GM23338 (cell line): ENCODE data around the gene URAD. TPM values are rescaled to one million over a fixed set of nuclear protein-coding genes. Genes with fewer than 3 reads are reported as not detected.

Experiments
- ATAC-seq: fragments of 200-7000 bp; cut with Tn5 transposase; 3 replicates; pipeline ENCODE4 v1.9.1; 2020
- DNase-seq: peaks from one replicate; pipeline ENCODE4 v3.0.0-alpha.2; 2015; ENCODE audit warnings: low spot score
- H2AFZ ChIP-seq: fragments of 200-600 bp; sonication (generic); 2 replicates; pipeline ENCODE4 v1.8.0; 2016; ENCODE audit warnings: antibody characterized with exemption, mild to moderate bottlenecking, moderate library complexity
- H3F3A ChIP-seq: fragments of 200-600 bp; sonication (generic); replicated peaks from 2 replicates; pipeline ENCODE4 v1.8.0; 2017; ENCODE audit warnings: antibody characterized with exemption, mixed run types, low read depth
- H3K27ac ChIP-seq: fragments of 200-600 bp; sonication (generic); 2 replicates; pipeline ENCODE4 v1.6.1; 2016; ENCODE audit warnings: low read depth
- H3K27me3 ChIP-seq: fragments of 200-600 bp; sonication (generic); 2 replicates; pipeline ENCODE4 v1.8.0; 2016; ENCODE audit warnings: mild to moderate bottlenecking, mixed run types, moderate library complexity; ENCODE audit not compliant: insufficient read depth
- H3K36me3 ChIP-seq: fragments of 200-600 bp; sonication (generic); 2 replicates; pipeline ENCODE4 v1.8.0; 2016; ENCODE audit warnings: mild to moderate bottlenecking; ENCODE audit not compliant: insufficient read depth
- H3K4me1 ChIP-seq: fragments of 200-600 bp; sonication (generic); 2 replicates; pipeline ENCODE4 v1.8.0; 2016; ENCODE audit warnings: mild to moderate bottlenecking, moderate library complexity; ENCODE audit not compliant: insufficient read depth
- H3K4me2 ChIP-seq: fragments of 200-600 bp; sonication (generic); 2 replicates; pipeline ENCODE4 v1.7.1; 2017; ENCODE audit warnings: mixed run types
- H3K4me3 ChIP-seq: fragments of 200-600 bp; sonication (generic); 2 replicates; pipeline ENCODE4 v1.6.1; 2016; ENCODE audit warnings: mixed run types
- H3K79me2 ChIP-seq: fragments of 200-600 bp; sonication (generic); replicated peaks from 2 replicates; pipeline ENCODE4 v1.8.0; 2017; ENCODE audit warnings: mild to moderate bottlenecking; ENCODE audit not compliant: insufficient read depth
- H3K9me2 ChIP-seq: fragments of 200-600 bp; sonication (generic); 2 replicates; pipeline ENCODE4 v1.8.0; 2017; ENCODE audit not compliant: insufficient read depth
- H4K20me1 ChIP-seq: fragments of 200-600 bp; sonication (generic); replicated peaks from 2 replicates; pipeline ENCODE4 v1.8.0; 2017; ENCODE audit warnings: mild to moderate bottlenecking; ENCODE audit not compliant: insufficient read depth
- H3K27ac Mint-ChIP-seq: 2 replicates; pipeline ENCODE4 v1.8.0; 2020; ENCODE audit warnings: inconsistent platforms, mild to moderate bottlenecking, moderate library complexity, mixed read lengths
- H3K27me3 Mint-ChIP-seq: 3 replicates; pipeline ENCODE4 v1.8.0; 2022; ENCODE audit warnings: low read depth, mild to moderate bottlenecking, moderate library complexity, mixed read lengths, inconsistent platforms; ENCODE audit not compliant: insufficient read depth, poor library complexity
- H3K36me3 Mint-ChIP-seq: 3 replicates; pipeline ENCODE4 v1.8.0; 2021; ENCODE audit warnings: low read depth, mild to moderate bottlenecking, inconsistent platforms, moderate library complexity, mixed read lengths
- H3K4me1 Mint-ChIP-seq: 3 replicates; pipeline ENCODE4 v1.8.0; 2020; ENCODE audit warnings: mild to moderate bottlenecking, inconsistent platforms, mixed read lengths
- H3K4me3 Mint-ChIP-seq: 3 replicates; pipeline ENCODE4 v1.8.0; 2021; ENCODE audit warnings: moderate library complexity, mild to moderate bottlenecking, inconsistent platforms, mixed read lengths
- H3K9me3 Mint-ChIP-seq: 3 replicates; pipeline ENCODE4 v1.8.0; 2020; ENCODE audit warnings: moderate library complexity, mild to moderate bottlenecking, inconsistent platforms, mixed read lengths
- CREB1 ChIP-seq: fragments of 250-450 bp; sonication (Bioruptor Pico); IDR thresholded peaks from 2 replicates; pipeline ENCODE4 v1.5.0; 2020; ENCODE audit warnings: low read depth, mild to moderate bottlenecking, moderate library complexity
- EZH2 ChIP-seq: fragments of 200-600 bp; sonication (generic); IDR thresholded peaks from one replicate; pipeline ENCODE4 v1.8.0; 2017; ENCODE audit warnings: antibody characterized with exemption, mild to moderate bottlenecking, low read depth; ENCODE audit not compliant: unreplicated experiment
- EZH2phosphoT487 ChIP-seq: fragments of 200-600 bp; sonication (generic); IDR thresholded peaks from one replicate; pipeline ENCODE4 v1.8.1; 2018; ENCODE audit warnings: antibody characterized with exemption; ENCODE audit not compliant: unreplicated experiment
- JUNB ChIP-seq: IDR thresholded peaks from one replicate; pipeline ENCODE4 v1.6.1; 2016; ENCODE audit warnings: antibody characterized with exemption; ENCODE audit not compliant: unreplicated experiment
- NANOG ChIP-seq: IDR thresholded peaks from 2 replicates; pipeline ENCODE4 v1.6.1; 2016; ENCODE audit warnings: antibody characterized with exemption, borderline replicate concordance
- POLR2AphosphoS5 ChIP-seq: IDR thresholded peaks from 2 replicates; pipeline ENCODE4 v1.6.1; 2016; ENCODE audit warnings: antibody characterized with exemption, low read depth
- STAT1 ChIP-seq: IDR thresholded peaks from one replicate; pipeline ENCODE4 v1.6.1; 2016; ENCODE audit warnings: antibody characterized with exemption; ENCODE audit not compliant: unreplicated experiment
- ZNF114 ChIP-seq: fragments of 250-450 bp; sonication (Bioruptor Pico); IDR thresholded peaks from 2 replicates; pipeline ENCODE4 v1.5.0; 2020; ENCODE audit warnings: mild to moderate bottlenecking, moderate library complexity
- ZNF331 ChIP-seq: fragments of 250-450 bp; sonication (Bioruptor Pico); IDR thresholded peaks from 2 replicates; pipeline ENCODE4 v1.5.0; 2020; ENCODE audit warnings: low read depth, mild to moderate bottlenecking, moderate library complexity
- polyA plus RNA-seq: library from polyadenylated mRNA; unstranded; fragments of >200 nt; fragmentation: Nextera tagmentation; extraction: Ambion mirVana; gene quantifications from 2 replicates; pipeline ENCODE4 v1.2.1, GENCODE V29; 2016
- total RNA-seq: library from RNA; depleted of rRNA; stranded (reverse); fragments of >200 nt; shearing (Covaris generic); gene quantifications from 2 replicates; pipeline ENCODE4 v1.2.3, GENCODE V29; 2014
- TF ChIP-seq, protein P1 (sequence below): fragments of 250-450 bp; sonication (Bioruptor Pico); IDR thresholded peaks from 2 replicates; pipeline ENCODE4 v1.5.0; 2020; ENCODE audit warnings: mild to moderate bottlenecking, moderate library complexity
- TF ChIP-seq, protein P2 (sequence below), 2 experiments: fragments of 200-600 bp in 1 of 2; sonication (generic) in 1 of 2; conservative IDR thresholded peaks; 2 replicates each; pipeline versions ENCODE4 v1.5.1 to v1.6.1; 2016 to 2017; ENCODE audit warnings: antibody characterized with exemption in 2 of 2, low read depth in 2 of 2, mild to moderate bottlenecking in 2 of 2, moderate library complexity in 1 of 2
- TF ChIP-seq, protein P3 (sequence below): IDR thresholded peaks from one replicate; pipeline ENCODE4 v1.6.1; 2018; ENCODE audit warnings: antibody characterized with exemption; ENCODE audit not compliant: unreplicated experiment
- TF ChIP-seq, protein P4 (sequence below): IDR thresholded peaks from 2 replicates; pipeline ENCODE4 v1.6.1; 2016; ENCODE audit warnings: antibody characterized with exemption

Gene URAD
- total and polyA plus RNA-seq, 2 experiments from 2014 or later = not detected

DNA sequence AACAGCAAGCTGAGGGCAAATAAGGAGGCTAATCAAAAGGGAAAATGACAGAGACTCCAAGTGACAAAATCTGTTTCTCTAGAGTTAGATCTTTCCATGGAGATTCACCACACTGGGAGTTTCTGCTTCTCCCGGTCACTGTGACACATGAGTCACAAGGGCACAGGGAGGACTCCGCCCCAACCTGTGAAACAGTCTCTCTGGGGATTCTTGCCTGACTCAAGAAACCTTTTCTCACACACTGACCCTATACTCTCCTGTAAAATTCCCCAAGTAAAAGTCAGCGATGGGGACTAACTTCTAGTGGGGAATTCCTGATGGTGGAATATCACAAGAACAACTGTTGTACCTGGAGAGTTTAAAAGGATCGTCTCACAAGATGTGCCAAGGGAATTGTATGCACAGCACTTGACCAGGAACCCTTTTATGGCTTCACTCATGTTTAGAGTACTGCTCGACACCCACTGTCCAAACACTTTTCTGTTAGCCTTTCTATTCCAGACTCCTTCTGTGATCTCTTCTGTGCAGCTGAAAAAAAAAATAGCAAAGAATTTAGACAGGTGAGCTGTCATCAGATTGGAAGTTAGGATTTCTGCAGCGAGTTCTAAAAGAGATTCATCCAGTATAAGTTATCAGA lies 46.8 kb upstream of the URAD start:
- Histone ChIP-seq H3K27ac (no peak overlapping the region), H3K27me3 (no peaks in the 10 kb centered on the region), H3K36me3 (no peaks in the 10 kb centered on the region), H3K4me2 (no peak overlapping the region), H3K4me1 (no peaks in the 10 kb centered on the region), H3K79me2 (no peaks in the 10 kb centered on the region), H3F3A (no peaks in the 10 kb centered on the region), H3K9me2 (no peaks in the 10 kb centered on the region; the same call in 1 of the 2 replicates), H4K20me1 (no peaks in the 10 kb centered on the region), H3K4me3 (no peak overlapping the region), H2AFZ (no peak overlapping the region)
- H3K27ac Mint-ChIP-seq = no peak overlapping the region
- no peak overlapping the region for H3K4me3 Mint-ChIP-seq
- H3K36me3 Mint-ChIP-seq = peaks cover 2% of the 10 kb centered on the region; the same call in 1 of the 3 replicates
- H3K4me1 Mint-ChIP-seq = no peaks in the 10 kb centered on the region
- TF ChIP-seq, protein P1, sequence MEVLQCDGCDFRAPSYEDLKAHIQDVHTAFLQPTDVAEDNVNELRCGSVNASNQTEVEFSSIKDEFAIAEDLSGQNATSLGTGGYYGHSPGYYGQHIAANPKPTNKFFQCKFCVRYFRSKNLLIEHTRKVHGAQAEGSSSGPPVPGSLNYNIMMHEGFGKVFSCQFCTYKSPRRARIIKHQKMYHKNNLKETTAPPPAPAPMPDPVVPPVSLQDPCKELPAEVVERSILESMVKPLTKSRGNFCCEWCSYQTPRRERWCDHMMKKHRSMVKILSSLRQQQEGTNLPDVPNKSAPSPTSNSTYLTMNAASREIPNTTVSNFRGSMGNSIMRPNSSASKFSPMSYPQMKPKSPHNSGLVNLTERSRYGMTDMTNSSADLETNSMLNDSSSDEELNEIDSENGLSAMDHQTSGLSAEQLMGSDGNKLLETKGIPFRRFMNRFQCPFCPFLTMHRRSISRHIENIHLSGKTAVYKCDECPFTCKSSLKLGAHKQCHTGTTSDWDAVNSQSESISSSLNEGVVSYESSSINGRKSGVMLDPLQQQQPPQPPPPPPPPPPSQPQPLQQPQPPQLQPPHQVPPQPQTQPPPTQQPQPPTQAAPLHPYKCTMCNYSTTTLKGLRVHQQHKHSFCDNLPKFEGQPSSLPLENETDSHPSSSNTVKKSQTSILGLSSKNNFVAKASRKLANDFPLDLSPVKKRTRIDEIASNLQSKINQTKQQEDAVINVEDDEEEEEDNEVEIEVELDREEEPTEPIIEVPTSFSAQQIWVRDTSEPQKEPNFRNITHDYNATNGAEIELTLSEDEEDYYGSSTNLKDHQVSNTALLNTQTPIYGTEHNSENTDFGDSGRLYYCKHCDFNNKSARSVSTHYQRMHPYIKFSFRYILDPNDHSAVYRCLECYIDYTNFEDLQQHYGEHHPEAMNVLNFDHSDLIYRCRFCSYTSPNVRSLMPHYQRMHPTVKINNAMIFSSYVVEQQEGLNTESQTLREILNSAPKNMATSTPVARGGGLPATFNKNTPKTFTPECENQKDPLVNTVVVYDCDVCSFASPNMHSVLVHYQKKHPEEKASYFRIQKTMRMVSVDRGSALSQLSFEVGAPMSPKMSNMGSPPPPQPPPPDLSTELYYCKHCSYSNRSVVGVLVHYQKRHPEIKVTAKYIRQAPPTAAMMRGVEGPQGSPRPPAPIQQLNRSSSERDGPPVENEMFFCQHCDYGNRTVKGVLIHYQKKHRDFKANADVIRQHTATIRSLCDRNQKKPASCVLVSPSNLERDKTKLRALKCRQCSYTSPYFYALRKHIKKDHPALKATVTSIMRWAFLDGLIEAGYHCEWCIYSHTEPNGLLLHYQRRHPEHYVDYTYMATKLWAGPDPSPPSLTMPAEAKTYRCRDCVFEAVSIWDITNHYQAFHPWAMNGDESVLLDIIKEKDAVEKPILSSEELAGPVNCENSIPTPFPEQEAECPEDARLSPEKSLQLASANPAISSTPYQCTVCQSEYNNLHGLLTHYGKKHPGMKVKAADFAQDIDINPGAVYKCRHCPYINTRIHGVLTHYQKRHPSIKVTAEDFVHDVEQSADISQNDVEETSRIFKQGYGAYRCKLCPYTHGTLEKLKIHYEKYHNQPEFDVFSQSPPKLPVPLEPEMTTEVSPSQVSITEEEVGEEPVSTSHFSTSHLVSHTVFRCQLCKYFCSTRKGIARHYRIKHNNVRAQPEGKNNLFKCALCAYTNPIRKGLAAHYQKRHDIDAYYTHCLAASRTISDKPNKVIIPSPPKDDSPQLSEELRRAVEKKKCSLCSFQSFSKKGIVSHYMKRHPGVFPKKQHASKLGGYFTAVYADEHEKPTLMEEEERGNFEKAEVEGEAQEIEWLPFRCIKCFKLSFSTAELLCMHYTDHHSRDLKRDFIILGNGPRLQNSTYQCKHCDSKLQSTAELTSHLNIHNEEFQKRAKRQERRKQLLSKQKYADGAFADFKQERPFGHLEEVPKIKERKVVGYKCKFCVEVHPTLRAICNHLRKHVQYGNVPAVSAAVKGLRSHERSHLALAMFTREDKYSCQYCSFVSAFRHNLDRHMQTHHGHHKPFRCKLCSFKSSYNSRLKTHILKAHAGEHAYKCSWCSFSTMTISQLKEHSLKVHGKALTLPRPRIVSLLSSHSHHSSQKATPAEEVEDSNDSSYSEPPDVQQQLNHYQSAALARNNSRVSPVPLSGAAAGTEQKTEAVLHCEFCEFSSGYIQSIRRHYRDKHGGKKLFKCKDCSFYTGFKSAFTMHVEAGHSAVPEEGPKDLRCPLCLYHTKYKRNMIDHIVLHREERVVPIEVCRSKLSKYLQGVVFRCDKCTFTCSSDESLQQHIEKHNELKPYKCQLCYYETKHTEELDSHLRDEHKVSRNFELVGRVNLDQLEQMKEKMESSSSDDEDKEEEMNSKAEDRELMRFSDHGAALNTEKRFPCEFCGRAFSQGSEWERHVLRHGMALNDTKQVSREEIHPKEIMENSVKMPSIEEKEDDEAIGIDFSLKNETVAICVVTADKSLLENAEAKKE (CRISPR knock-in tag) = no peak
- TF ChIP-seq STAT1 (no peak), NANOG (no peak), JUNB (no peak), POLR2AphosphoS5 (no peak), CREB1 (CRISPR knock-in tag) (no peak), ZNF331 (no peak), EZH2 (no peak), EZH2phosphoT487 (no peak), ZNF114 (no peak)
- TF ChIP-seq, protein P2, sequence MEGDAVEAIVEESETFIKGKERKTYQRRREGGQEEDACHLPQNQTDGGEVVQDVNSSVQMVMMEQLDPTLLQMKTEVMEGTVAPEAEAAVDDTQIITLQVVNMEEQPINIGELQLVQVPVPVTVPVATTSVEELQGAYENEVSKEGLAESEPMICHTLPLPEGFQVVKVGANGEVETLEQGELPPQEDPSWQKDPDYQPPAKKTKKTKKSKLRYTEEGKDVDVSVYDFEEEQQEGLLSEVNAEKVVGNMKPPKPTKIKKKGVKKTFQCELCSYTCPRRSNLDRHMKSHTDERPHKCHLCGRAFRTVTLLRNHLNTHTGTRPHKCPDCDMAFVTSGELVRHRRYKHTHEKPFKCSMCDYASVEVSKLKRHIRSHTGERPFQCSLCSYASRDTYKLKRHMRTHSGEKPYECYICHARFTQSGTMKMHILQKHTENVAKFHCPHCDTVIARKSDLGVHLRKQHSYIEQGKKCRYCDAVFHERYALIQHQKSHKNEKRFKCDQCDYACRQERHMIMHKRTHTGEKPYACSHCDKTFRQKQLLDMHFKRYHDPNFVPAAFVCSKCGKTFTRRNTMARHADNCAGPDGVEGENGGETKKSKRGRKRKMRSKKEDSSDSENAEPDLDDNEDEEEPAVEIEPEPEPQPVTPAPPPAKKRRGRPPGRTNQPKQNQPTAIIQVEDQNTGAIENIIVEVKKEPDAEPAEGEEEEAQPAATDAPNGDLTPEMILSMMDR (conservative IDR thresholded peaks at IDR 0.05; ENCODE audit: low read depth in 2 of 2) = no peak
- TF ChIP-seq, protein P3, sequence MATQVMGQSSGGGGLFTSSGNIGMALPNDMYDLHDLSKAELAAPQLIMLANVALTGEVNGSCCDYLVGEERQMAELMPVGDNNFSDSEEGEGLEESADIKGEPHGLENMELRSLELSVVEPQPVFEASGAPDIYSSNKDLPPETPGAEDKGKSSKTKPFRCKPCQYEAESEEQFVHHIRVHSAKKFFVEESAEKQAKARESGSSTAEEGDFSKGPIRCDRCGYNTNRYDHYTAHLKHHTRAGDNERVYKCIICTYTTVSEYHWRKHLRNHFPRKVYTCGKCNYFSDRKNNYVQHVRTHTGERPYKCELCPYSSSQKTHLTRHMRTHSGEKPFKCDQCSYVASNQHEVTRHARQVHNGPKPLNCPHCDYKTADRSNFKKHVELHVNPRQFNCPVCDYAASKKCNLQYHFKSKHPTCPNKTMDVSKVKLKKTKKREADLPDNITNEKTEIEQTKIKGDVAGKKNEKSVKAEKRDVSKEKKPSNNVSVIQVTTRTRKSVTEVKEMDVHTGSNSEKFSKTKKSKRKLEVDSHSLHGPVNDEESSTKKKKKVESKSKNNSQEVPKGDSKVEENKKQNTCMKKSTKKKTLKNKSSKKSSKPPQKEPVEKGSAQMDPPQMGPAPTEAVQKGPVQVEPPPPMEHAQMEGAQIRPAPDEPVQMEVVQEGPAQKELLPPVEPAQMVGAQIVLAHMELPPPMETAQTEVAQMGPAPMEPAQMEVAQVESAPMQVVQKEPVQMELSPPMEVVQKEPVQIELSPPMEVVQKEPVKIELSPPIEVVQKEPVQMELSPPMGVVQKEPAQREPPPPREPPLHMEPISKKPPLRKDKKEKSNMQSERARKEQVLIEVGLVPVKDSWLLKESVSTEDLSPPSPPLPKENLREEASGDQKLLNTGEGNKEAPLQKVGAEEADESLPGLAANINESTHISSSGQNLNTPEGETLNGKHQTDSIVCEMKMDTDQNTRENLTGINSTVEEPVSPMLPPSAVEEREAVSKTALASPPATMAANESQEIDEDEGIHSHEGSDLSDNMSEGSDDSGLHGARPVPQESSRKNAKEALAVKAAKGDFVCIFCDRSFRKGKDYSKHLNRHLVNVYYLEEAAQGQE = no peak
- TF ChIP-seq, protein P4, sequence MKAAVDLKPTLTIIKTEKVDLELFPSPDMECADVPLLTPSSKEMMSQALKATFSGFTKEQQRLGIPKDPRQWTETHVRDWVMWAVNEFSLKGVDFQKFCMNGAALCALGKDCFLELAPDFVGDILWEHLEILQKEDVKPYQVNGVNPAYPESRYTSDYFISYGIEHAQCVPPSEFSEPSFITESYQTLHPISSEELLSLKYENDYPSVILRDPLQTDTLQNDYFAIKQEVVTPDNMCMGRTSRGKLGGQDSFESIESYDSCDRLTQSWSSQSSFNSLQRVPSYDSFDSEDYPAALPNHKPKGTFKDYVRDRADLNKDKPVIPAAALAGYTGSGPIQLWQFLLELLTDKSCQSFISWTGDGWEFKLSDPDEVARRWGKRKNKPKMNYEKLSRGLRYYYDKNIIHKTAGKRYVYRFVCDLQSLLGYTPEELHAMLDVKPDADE = no peak
- H3K27me3 Mint-ChIP-seq = peaks cover 5% of the 10 kb centered on the region
- DNase-seq (no peak), ATAC-seq (no peak)
- H3K9me3 Mint-ChIP-seq = peaks cover 6% of the 10 kb centered on the region
